GM12878 (cell line): ENCODE measurements around the gene NFKB2. TPM values are rescaled to one million over a fixed set of nuclear protein-coding genes. Genes with fewer than 3 reads are reported as not detected.

ENCODE experiments used
- ATAC-seq: fragments of 200-7000 bp; cut with Tn5 transposase; 3 replicates; pipeline ENCODE4 v1.9.1; 2020; ENCODE audit warnings: mild to moderate bottlenecking, moderate library complexity
- BruUV-seq: library from RNA; stranded (reverse); fragments of 400-500 nt; replicated peaks from 2 replicates; lab custom pipeline; 2021; lab: Mats Ljungman, UMichigan
- CTCF ChIA-PET: fragments of 300-600 bp; sonication (Branson Sonifier 250); formaldehyde crosslinking; extraction: SDS; loops from one replicate; lab custom pipeline; 2021; ENCODE audit warnings: inconsistent platforms; lab: Yijun Ruan, JAX
- POLR2A ChIA-PET: fragments of 350-600 bp; formaldehyde crosslinking; extraction: SDS; loops from one replicate; lab custom pipeline; 2021; ENCODE audit warnings: inconsistent platforms; lab: Charles Lee
- RAD21 ChIA-PET: fragments of 300-600 bp; sonication (Branson Sonifier 250); formaldehyde crosslinking; loops from one replicate; lab custom pipeline; 2023; ENCODE audit warnings: antibody characterized with exemption; ENCODE audit not compliant: unreplicated experiment; lab: Charles Lee
- SMC1A ChIA-PET: fragments of 300-600 bp; sonication (Branson Sonifier 250); formaldehyde crosslinking; loops from one replicate; lab custom pipeline; 2023; ENCODE audit not compliant: unreplicated experiment, uncharacterized antibody; lab: Charles Lee
- DNase-seq: peaks from one replicate; pipeline ENCODE4 v3.0.0-alpha.2; 2011; ENCODE audit warnings: low read depth, low spot score
- FAIRE-seq: peaks from 3 replicates; lab custom pipeline; 2011; peaks lifted over from hg19 to GRCh38; lab: Jason Lieb, UNC
- H2AFZ ChIP-seq: 2 replicates; pipeline ENCODE4 v1.6.0; 2011; ENCODE audit warnings: low read depth, low read length, control low read depth; ENCODE audit not compliant: control insufficient read depth
- H3K27ac ChIP-seq: 2 replicates; pipeline ENCODE4 v1.5.1; 2011; ENCODE audit warnings: control low read depth; ENCODE audit not compliant: control insufficient read depth, insufficient read depth
- H3K27me3 ChIP-seq, 2 experiments: replicated peaks in 1 of 2; 2 replicates each; pipeline versions ENCODE4 v1.6.0 to v1.6.1; 2011; ENCODE audit warnings: low read length in 1 of 2; ENCODE audit not compliant: control insufficient read depth in 2 of 2, insufficient read depth in 2 of 2
- H3K36me3 ChIP-seq, 2 experiments: 2 replicates each; pipeline ENCODE4 v1.5.1; 2011; ENCODE audit warnings: low read length in 1 of 2; ENCODE audit not compliant: control insufficient read depth in 2 of 2, insufficient read depth in 2 of 2
- H3K4me1 ChIP-seq: 2 replicates; pipeline ENCODE4 v1.6.1; 2011; ENCODE audit warnings: mild to moderate bottlenecking, low read length, moderate library complexity, mixed read lengths; ENCODE audit not compliant: control insufficient read depth, insufficient read depth
- H3K4me2 ChIP-seq: 2 replicates; pipeline ENCODE4 v1.6.0; 2011; ENCODE audit warnings: control low read depth; ENCODE audit not compliant: control insufficient read depth, insufficient read depth
- H3K4me3 ChIP-seq: fragments of 200-600 bp; sonication (generic); 2 replicates; pipeline ENCODE4 v1.5.1; 2016
- H3K79me2 ChIP-seq: 2 replicates; pipeline ENCODE4 v1.6.0; 2011; ENCODE audit warnings: low read length; ENCODE audit not compliant: control insufficient read depth, insufficient read depth
- H3K9ac ChIP-seq: 2 replicates; pipeline ENCODE4 v1.8.0; 2011; ENCODE audit warnings: low read length, control low read depth, mixed read lengths; ENCODE audit not compliant: control insufficient read depth, insufficient read depth
- H3K9me3 ChIP-seq: replicated peaks from 3 replicates; pipeline ENCODE4 v1.5.1; 2011; ENCODE audit warnings: mild to moderate bottlenecking, low read length; ENCODE audit not compliant: control insufficient read depth, insufficient read depth
- H4K20me1 ChIP-seq: 2 replicates; pipeline ENCODE4 v1.6.0; 2011; ENCODE audit not compliant: control insufficient read depth, insufficient read depth
- CHD2 ChIP-seq: IDR thresholded peaks from 2 replicates; pipeline ENCODE4 v1.6.1; 2011; ENCODE audit warnings: low read depth, low read length, improper control_type of control experiment, borderline replicate concordance
- HDAC2 ChIP-seq: fragments of 200-600 bp; sonication (generic); IDR thresholded peaks from 2 replicates; pipeline ENCODE4 v1.6.1; 2017
- RCOR1 ChIP-seq: conservative IDR thresholded peaks from 2 replicates; pipeline ENCODE4 v1.6.1; 2012; ENCODE audit warnings: low read depth, low read length, improper control_type of control experiment
- TCF12 ChIP-seq: IDR thresholded peaks from 2 replicates; pipeline ENCODE4 v1.6.1; 2011; ENCODE audit warnings: low read depth, mild to moderate bottlenecking, low read length
- whole genome bisulfite sequencing: methylation state at CpG from one replicate; pipeline ENCODE4 v1.1.6; 2016; ENCODE audit warnings: low lambda C conversion rate; ENCODE audit not compliant: insufficient replicate concordance, insufficient coverage; ENCODE audit errors: missing lambda C conversion rate; 5-methylcytosine and 5-hydroxymethylcytosine counted together
- in situ Hi-C: fragments of 300-500 bp; cut with MboI; formaldehyde crosslinking; loops from 9 replicates; pipeline ENCODE4 v1.14.3; 2018; ENCODE audit warnings: mixed read lengths
- intact Hi-C: fragments of 100-400 bp; cut with micrococcal nuclease; formaldehyde crosslinking; loops from one replicate; pipeline ENCODE4 v1.14.2; 2022; ENCODE audit not compliant: unreplicated experiment
- polyA plus RNA-seq, 11 experiments: library from polyadenylated mRNA; depleted of rRNA in 4 of 11; unstranded in 6 of 11; stranded (reverse) in 5 of 11; fragments of >200 nt; fragmentation: Nextera tagmentation in 4 of 11; fragmentation: Illumina TruSeq in 1 of 11; extraction: Ambion mirVana in 4 of 11; extraction: Trizol in 1 of 11; gene quantifications; 1 replicate in 1 of 11; 2 replicates in 10 of 11; pipeline versions ENCODE4 v1.2.1 to v1.2.3, GENCODE V29; 2011 to 2016; ENCODE audit warnings: inconsistent platforms in 2 of 11, missing spikeins in 2 of 11, low read depth in 1 of 11
- total RNA-seq, 4 experiments: library from RNA; depleted of rRNA in 3 of 4; stranded (reverse); fragments of >200 nt in 3 of 4; fragmentation: Illumina TruSeq in 1 of 4; extraction: Trizol in 1 of 4; gene quantifications; 2 replicates each; pipeline versions ENCODE4 v1.2.1 to v1.2.3, GENCODE V29; 2013 to 2021
- TF ChIP-seq, protein P1 (sequence below): IDR thresholded peaks from 2 replicates; pipeline ENCODE4 v1.6.1; 2012; ENCODE audit warnings: low read depth, low read length, improper control_type of control experiment
- TF ChIP-seq, protein P2 (sequence below): fragments of 450-650 bp; IDR thresholded peaks from 2 replicates; pipeline ENCODE4 v1.6.1; 2017; ENCODE audit warnings: mild to moderate bottlenecking, low read depth, inconsistent platforms; ENCODE audit not compliant: poor library complexity, severe bottlenecking

The NFKB2 gene
- total and polyA plus RNA-seq, 10 of the 15 experiments (the other 5 are each of a cell fraction or from before 2014, with no cell fraction given): 0.56 to 144 (median 49.4) TPM

DNA sequence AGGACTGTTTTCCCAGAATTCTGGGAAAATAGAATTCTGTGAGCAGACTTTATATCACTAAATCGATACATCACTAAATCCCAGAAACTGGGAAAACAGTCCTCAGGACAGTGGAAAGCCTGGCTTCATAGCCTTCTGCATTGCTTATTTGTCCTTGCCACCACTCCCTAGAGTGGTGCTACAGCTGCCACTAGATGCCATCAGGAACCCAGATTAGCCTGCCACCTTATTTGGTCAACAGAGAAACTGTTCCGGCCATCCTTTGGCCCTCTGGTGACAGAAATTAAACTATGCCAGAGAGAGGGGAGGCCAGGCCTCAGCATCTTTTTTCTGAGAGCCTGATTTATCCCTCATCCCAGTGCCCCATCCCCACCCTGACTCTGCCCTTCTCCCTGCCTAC is 19.6 kb upstream of the NFKB2 start:
- no peak overlapping the region for H2AFZ ChIP-seq
- H3K36me3 ChIP-seq: peaks cover 17 to 19% of the 10 kb centered on the region in 2 experiments
- DNase-seq (no peak), ATAC-seq (peak; percentile 49; the same call in 2 of the 3 replicates), FAIRE-seq (no peak)
- H3K79me2 ChIP-seq: no peaks in the 10 kb centered on the region
- H3K27ac ChIP-seq: no peak overlapping the region
- BruUV-seq: no TSS peak
- TF ChIP-seq, protein P1, sequence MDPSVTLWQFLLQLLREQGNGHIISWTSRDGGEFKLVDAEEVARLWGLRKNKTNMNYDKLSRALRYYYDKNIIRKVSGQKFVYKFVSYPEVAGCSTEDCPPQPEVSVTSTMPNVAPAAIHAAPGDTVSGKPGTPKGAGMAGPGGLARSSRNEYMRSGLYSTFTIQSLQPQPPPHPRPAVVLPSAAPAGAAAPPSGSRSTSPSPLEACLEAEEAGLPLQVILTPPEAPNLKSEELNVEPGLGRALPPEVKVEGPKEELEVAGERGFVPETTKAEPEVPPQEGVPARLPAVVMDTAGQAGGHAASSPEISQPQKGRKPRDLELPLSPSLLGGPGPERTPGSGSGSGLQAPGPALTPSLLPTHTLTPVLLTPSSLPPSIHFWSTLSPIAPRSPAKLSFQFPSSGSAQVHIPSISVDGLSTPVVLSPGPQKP: no peak
- no peak for TF ChIP-seq CHD2
- TF ChIP-seq, protein P2, sequence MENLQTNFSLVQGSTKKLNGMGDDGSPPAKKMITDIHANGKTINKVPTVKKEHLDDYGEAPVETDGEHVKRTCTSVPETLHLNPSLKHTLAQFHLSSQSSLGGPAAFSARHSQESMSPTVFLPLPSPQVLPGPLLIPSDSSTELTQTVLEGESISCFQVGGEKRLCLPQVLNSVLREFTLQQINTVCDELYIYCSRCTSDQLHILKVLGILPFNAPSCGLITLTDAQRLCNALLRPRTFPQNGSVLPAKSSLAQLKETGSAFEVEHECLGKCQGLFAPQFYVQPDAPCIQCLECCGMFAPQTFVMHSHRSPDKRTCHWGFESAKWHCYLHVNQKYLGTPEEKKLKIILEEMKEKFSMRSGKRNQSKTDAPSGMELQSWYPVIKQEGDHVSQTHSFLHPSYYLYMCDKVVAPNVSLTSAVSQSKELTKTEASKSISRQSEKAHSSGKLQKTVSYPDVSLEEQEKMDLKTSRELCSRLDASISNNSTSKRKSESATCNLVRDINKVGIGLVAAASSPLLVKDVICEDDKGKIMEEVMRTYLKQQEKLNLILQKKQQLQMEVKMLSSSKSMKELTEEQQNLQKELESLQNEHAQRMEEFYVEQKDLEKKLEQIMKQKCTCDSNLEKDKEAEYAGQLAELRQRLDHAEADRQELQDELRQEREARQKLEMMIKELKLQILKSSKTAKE: no peak
- TF ChIP-seq HDAC2: no peak
- no peak for TF ChIP-seq TCF12
- TF ChIP-seq RCOR1: no peak
- no peaks in the 10 kb centered on the region for H3K27me3 ChIP-seq
- POLR2A ChIA-PET: no interaction called here
- H3K4me2 ChIP-seq: no peak overlapping the region
- H3K9ac ChIP-seq: no peak overlapping the region
- H3K9me3 ChIP-seq: no peaks in the 10 kb centered on the region; the same call in 2 of the 3 replicates
- CTCF ChIA-PET: interaction anchor here (1.0 to 2.8 kb wide), 2 partner anchors 23 to 75 kb away, joined by 3 to 17 read pairs; partner anchors contain the start of gene C10orf95
- in situ Hi-C loops (no loop called here), intact Hi-C loops (no loop called here)
- H3K4me3 ChIP-seq: no peak overlapping the region
- SMC1A ChIA-PET: no interaction called here
- no peaks in the 10 kb centered on the region for H3K4me1 ChIP-seq
- 95% methylated on average over 2 of the region's 2 CpGs for WGBS
- no peaks in the 10 kb centered on the region; the same call in 1 of the 2 replicates for H4K20me1 ChIP-seq
- RAD21 ChIA-PET: no interaction called here
